GM21576 (cell line): ENCODE measurements around the gene VARS2.

Source experiments
- ATAC-seq: cut with Tn5 transposase; IDR thresholded peaks from one replicate; pipeline ENCODE4 v1.9.1; 2021; ENCODE audit warnings: mild to moderate bottlenecking, moderate library complexity; ENCODE audit not compliant: unreplicated experiment

Gene VARS2

GRCh38 chr6:30884521-30885480 lies 29.2 kb upstream of the VARS2 start:
- no peak for ATAC-seq

- no peak for ATAC-seq
Observed at GRCh38 chr6:30885481-30885998, 28.5 kb upstream of the VARS2 start.

GRCh38 chr6:30885999-30886896 lies 27.8 kb upstream of the VARS2 start:
- no peak for ATAC-seq

- no peak for ATAC-seq
Observed at GRCh38 chr6:30886897-30887255, 27.2 kb upstream of the VARS2 start.

- no peak for ATAC-seq
Observed at GRCh38 chr6:30887901-30888815, 25.9 kb upstream of the VARS2 start.

GRCh38 chr6:30888816-30889495 lies 25.1 kb upstream of the VARS2 start:
- no peak for ATAC-seq

- ATAC-seq: no peak
Observed at GRCh38 chr6:30889496-30889885, 24.5 kb upstream of the VARS2 start.

- no peak for ATAC-seq
Observed at GRCh38 chr6:30889921-30890645, 24.0 kb upstream of the VARS2 start.

GRCh38 chr6:30890646-30891449 lies 23.2 kb upstream of the VARS2 start:
- ATAC-seq: no peak

- no peak for ATAC-seq
Observed at GRCh38 chr6:30891450-30891723, 22.7 kb upstream of the VARS2 start.

GRCh38 chr6:30891816-30892538 lies 22.1 kb upstream of the VARS2 start:
- ATAC-seq: no peak

- no peak for ATAC-seq
Observed at GRCh38 chr6:30893001-30893591, 20.9 kb upstream of the VARS2 start.

GRCh38 chr6:30893666-30894065 lies 20.4 kb upstream of the VARS2 start:
- no peak for ATAC-seq

GRCh38 chr6:30894381-30894780 lies 19.7 kb upstream of the VARS2 start:
- no peak for ATAC-seq

GRCh38 chr6:30894935-30895334 lies 19.1 kb upstream of the VARS2 start:
- ATAC-seq: no peak

GRCh38 chr6:30895343-30895742 lies 18.7 kb upstream of the VARS2 start:
- ATAC-seq: no peak

- no peak for ATAC-seq
Observed at GRCh38 chr6:30896541-30896940, 17.5 kb upstream of the VARS2 start.

GRCh38 chr6:30897882-30898281 lies 16.2 kb upstream of the VARS2 start:
- ATAC-seq: no peak
